ENCODE results near the gene CACFD1.

Gene CACFD1

DNA sequence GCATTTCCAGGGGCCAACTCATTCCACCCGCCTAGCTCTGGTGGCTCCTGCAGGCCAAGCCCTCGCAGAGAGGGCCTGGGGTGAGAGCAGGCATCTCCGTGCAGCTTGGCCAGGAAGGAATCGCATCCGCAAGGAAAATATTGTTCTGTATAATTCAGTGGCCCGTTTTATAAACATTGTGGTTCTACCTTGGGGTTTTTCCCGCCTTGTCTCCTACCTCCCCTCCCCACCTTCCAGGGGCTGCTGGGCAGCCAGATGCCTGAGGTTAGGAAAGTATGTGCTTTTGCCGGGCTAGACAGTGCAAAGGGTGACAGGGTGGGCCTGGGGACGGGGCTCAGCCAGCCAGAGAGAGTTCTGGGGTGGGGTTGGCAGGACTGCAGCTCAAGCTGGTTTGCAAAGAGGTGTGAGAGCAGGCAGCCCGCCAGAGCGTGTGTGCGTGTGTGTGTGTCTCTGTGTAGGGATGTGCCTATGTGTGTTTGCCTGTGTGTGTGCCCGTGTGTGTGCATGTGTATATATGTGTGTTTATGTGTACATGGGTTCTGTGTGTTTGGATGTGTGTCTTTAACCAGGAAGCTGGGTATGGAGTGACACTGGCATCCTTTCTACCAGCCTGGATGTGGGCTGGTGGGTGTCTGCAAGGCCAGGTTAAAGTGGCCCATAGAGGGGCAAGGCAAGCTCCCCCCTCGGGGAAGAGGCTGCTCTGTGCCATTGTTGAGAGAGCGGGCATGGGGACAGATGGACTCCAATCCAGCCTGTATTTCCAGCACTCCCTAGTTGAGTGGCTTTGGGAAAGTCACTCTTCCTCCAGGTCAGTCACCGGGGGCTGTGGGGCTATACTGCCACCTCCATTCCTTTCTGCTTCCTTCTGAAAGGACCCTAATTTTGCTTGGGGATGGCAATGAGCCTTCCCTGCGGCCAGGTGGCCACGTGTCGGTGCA lies 29.7 kb downstream of the CACFD1 start:
- no peaks in the 10 kb centered on the region for H3K27me3 ChIP-seq (replicated peaks; ENCODE audit: control insufficient read depth, insufficient read depth, low read length, poor library complexity, severe bottlenecking)
- no peak overlapping the region for H3K27ac ChIP-seq (ENCODE audit: insufficient read depth, low read length, poor library complexity, severe bottlenecking)
- DNase-seq: no peak

DNA sequence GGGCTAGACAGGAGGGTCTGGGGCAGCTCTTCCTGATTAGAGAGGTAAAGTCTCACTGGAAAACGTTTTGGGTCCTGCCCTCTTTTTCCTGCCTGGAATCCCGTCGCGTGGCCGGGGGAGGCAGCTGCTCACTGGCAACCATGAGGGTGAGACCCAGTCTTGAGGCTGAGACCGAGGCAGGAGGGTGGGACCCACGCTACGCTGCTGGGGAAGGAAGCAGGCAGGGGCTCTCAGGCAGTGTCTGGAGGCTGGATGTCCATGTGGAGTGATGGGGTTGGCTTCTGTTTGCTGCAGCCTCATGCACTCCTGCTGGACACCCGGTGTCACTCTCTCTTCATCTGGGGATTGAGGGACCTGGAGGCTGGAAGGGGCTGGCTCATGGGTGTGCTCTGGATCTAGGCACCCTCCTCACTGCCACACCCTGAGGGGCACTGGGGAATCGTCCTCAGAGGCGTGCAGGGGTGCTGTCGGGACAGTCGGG lies 30.5 kb downstream of the CACFD1 start:
- DNase-seq: no peak

More for the DNA sequence above, 29.7 kb downstream of the CACFD1 start:
- H3K4me3 ChIP-seq (ENCODE audit: insufficient read depth, low read depth, low read length, poor library complexity, severe bottlenecking): no peak overlapping the region
- no peaks in the 10 kb centered on the region for H3K9me3 ChIP-seq (ENCODE audit: control insufficient read depth, low read length)
- peaks cover 5% of the 10 kb centered on the region for H3K4me1 ChIP-seq (ENCODE audit: control insufficient read depth, insufficient read depth, low read length, poor library complexity, severe bottlenecking)
- no peaks in the 10 kb centered on the region for H3K36me3 ChIP-seq (ENCODE audit: control insufficient read depth, insufficient read depth, low read length)

DNA sequence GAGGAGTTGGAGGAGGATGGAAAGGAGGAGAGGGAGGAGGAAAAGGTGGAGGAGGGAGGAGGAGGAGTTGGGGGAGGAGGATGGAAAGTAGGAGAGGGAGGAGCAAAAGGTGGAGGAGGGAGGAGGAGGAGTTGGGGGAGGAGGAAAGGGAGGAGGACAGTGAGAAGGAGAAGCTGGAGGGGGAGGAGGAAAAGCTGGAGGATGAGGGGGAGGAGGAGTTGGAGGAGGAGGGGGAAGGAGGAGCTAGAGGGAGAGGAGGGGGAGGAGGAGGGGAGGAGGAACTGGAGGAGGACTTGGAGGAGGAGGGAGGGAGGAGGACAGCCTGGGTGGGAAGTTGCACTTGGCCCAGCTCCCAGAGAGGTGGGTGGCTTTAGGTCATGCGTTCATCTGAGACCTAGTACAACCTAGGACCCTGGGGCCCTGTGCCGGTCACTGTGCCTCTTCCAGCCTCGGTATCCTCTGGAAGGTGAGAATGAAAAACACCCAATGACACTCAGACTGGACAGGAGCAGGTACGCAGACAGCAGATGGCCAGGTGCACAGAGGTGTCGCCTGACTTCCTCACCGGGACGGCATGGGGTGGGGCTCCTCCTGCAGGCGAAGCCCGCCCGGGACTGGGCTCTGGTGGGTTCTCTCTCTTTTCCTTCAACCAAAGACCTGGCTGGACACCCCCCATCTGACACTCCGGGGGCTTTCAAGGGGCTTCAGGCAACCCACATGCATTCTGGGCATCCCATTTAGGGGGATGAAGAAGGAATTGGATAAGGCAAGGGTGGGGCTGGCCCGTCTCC lies 31.3 kb downstream of the CACFD1 start:
- H3K4me3 ChIP-seq (ENCODE audit: insufficient read depth, low read depth, low read length, poor library complexity, severe bottlenecking): no peak overlapping the region
- H3K9me3 ChIP-seq (ENCODE audit: control insufficient read depth, low read length): no peaks in the 10 kb centered on the region
- no peak for DNase-seq
- H3K27me3 ChIP-seq (replicated peaks; ENCODE audit: control insufficient read depth, insufficient read depth, low read length, poor library complexity, severe bottlenecking): no peaks in the 10 kb centered on the region
- no peaks in the 10 kb centered on the region for H3K36me3 ChIP-seq (ENCODE audit: control insufficient read depth, insufficient read depth, low read length)
- H3K4me1 ChIP-seq (ENCODE audit: control insufficient read depth, insufficient read depth, low read length, poor library complexity, severe bottlenecking): peaks cover 2% of the 10 kb centered on the region
- no peak overlapping the region for H3K27ac ChIP-seq (ENCODE audit: insufficient read depth, low read length, poor library complexity, severe bottlenecking)

More for the DNA sequence above, 30.5 kb downstream of the CACFD1 start:
- H3K4me1 ChIP-seq (ENCODE audit: control insufficient read depth, insufficient read depth, low read length, poor library complexity, severe bottlenecking): peaks cover 5% of the 10 kb centered on the region
- no peak overlapping the region for H3K27ac ChIP-seq (ENCODE audit: insufficient read depth, low read length, poor library complexity, severe bottlenecking)
- no peaks in the 10 kb centered on the region for H3K27me3 ChIP-seq (replicated peaks; ENCODE audit: control insufficient read depth, insufficient read depth, low read length, poor library complexity, severe bottlenecking)
- H3K9me3 ChIP-seq (ENCODE audit: control insufficient read depth, low read length): no peaks in the 10 kb centered on the region
- no peaks in the 10 kb centered on the region for H3K36me3 ChIP-seq (ENCODE audit: control insufficient read depth, insufficient read depth, low read length)
- H3K4me3 ChIP-seq (ENCODE audit: insufficient read depth, low read depth, low read length, poor library complexity, severe bottlenecking): no peak overlapping the region

- no peaks in the 10 kb centered on the region for H3K9me3 ChIP-seq (ENCODE audit: control insufficient read depth, low read length)
- no peaks in the 10 kb centered on the region for H3K36me3 ChIP-seq (ENCODE audit: control insufficient read depth, insufficient read depth, low read length)
- no peaks in the 10 kb centered on the region for H3K4me1 ChIP-seq (ENCODE audit: control insufficient read depth, insufficient read depth, low read length, poor library complexity, severe bottlenecking)
- H3K27ac ChIP-seq (ENCODE audit: insufficient read depth, low read length, poor library complexity, severe bottlenecking): no peak overlapping the region
- no peak for DNase-seq
- no peak overlapping the region for H3K4me3 ChIP-seq (ENCODE audit: insufficient read depth, low read depth, low read length, poor library complexity, severe bottlenecking)
- no peaks in the 10 kb centered on the region for H3K27me3 ChIP-seq (replicated peaks; ENCODE audit: control insufficient read depth, insufficient read depth, low read length, poor library complexity, severe bottlenecking)
These were observed 31.8 kb downstream of the CACFD1 start for GRCh38 chr9:133491656-133491925.

DNA sequence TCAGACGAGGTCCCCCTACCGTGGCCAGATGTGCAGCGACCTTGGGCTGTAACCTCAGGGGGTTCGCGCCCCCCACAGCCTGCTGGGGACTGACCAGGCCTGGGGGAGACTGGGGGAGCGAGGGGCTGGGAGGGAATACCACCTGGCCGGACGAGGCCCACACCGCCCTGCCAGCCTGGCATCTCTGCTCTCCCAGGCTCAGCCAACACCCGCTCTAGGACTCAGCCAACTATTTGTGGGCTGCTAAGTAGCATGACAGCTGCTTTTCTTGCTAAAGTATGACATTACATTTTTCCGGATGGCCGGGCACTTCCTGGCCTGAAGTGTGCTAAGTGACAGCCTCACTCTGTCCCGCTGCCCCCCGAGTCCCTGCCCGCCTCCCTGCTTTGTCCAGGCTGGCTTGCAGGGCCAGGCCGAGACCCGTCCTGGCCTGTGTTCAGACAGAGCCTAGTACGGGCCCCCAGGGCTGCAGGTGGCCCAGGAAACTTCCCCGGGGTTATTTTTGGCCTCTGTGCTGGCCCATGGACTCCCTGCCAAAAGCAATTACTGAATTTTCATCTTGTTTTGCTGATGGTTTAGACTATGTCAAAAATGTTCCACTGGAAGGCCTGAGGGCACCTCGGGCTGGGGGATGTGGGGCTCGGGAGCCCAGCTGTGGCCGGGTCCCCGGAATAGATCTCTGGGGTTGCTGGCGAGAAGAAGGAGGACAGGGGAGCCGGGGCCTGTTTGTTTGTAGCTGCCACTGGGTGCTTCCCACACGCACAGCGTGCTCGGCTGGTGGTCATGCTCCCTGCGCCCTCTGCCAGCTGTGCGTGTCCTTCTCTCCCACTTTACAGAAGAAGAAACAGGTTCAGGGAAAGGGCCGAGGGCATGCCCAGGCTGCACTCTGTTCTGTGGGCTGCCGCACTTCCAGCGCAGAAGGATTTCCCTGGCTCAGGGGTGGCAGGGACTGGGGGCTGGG lies 32.6 kb downstream of the CACFD1 start:
- Histone ChIP-seq H3K27ac (ENCODE audit: insufficient read depth, low read length, poor library complexity, severe bottlenecking) (no peak overlapping the region), H3K9me3 (ENCODE audit: control insufficient read depth, low read length) (no peaks in the 10 kb centered on the region), H3K36me3 (ENCODE audit: control insufficient read depth, insufficient read depth, low read length) (no peaks in the 10 kb centered on the region), H3K27me3 (replicated peaks; ENCODE audit: control insufficient read depth, insufficient read depth, low read length, poor library complexity, severe bottlenecking) (no peaks in the 10 kb centered on the region), H3K4me1 (ENCODE audit: control insufficient read depth, insufficient read depth, low read length, poor library complexity, severe bottlenecking) (no peaks in the 10 kb centered on the region), H3K4me3 (ENCODE audit: insufficient read depth, low read depth, low read length, poor library complexity, severe bottlenecking) (no peak overlapping the region)
- DNase-seq: no peak

GRCh38 chr9:133493428-133493827 lies 33.6 kb downstream of the CACFD1 start:
- Histone ChIP-seq H3K4me3 (ENCODE audit: insufficient read depth, low read depth, low read length, poor library complexity, severe bottlenecking) (no peak overlapping the region), H3K4me1 (ENCODE audit: control insufficient read depth, insufficient read depth, low read length, poor library complexity, severe bottlenecking) (no peaks in the 10 kb centered on the region), H3K27ac (ENCODE audit: insufficient read depth, low read length, poor library complexity, severe bottlenecking) (no peak overlapping the region), H3K36me3 (ENCODE audit: control insufficient read depth, insufficient read depth, low read length) (no peaks in the 10 kb centered on the region), H3K9me3 (ENCODE audit: control insufficient read depth, low read length) (no peaks in the 10 kb centered on the region), H3K27me3 (replicated peaks; ENCODE audit: control insufficient read depth, insufficient read depth, low read length, poor library complexity, severe bottlenecking) (no peaks in the 10 kb centered on the region)
- no peak for DNase-seq

- H3K27me3 ChIP-seq (replicated peaks; ENCODE audit: control insufficient read depth, insufficient read depth, low read length, poor library complexity, severe bottlenecking): no peaks in the 10 kb centered on the region
- H3K4me3 ChIP-seq (ENCODE audit: insufficient read depth, low read depth, low read length, poor library complexity, severe bottlenecking): no peak overlapping the region
- no peaks in the 10 kb centered on the region for H3K4me1 ChIP-seq (ENCODE audit: control insufficient read depth, insufficient read depth, low read length, poor library complexity, severe bottlenecking)
- H3K9me3 ChIP-seq (ENCODE audit: control insufficient read depth, low read length): no peaks in the 10 kb centered on the region
- DNase-seq: no peak
- no peaks in the 10 kb centered on the region for H3K36me3 ChIP-seq (ENCODE audit: control insufficient read depth, insufficient read depth, low read length)
- H3K27ac ChIP-seq (ENCODE audit: insufficient read depth, low read length, poor library complexity, severe bottlenecking): no peak overlapping the region
These were observed 34.2 kb downstream of the CACFD1 start for GRCh38 chr9:133493845-133494540.

DNA sequence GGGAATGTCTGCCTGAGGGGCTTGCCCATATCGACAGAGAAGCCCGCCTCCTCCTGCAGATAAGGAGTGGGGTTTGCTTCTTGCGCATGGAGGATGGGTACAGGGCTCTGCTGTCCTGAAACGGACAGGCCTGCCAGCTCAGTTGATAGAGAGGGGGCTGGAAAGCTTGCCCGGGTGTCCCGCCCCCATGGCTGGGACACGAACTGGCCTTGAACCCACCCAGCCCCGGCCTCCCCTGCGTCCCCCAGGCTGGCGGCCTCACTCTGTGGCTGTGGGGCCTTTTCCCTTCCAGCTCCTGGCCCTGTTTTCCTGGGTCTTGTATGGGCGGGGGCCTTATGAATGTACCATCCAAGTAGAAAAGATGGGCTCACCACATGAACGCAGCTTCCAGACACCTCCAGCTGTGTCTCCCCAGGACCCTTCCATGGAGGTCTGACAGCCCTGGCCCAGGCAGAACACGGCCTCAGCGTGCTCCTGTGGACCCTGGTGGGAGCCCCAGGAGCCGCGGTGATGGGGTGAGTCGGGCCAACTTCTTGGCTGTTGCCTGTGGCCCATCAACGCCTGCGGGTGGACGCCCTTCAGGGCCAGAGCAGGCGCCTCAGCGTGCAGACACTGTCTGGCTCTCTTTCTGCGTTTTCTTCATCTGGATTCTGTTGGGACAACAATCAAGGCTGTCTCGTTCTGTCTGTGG lies 35.0 kb downstream of the CACFD1 start:
- H3K36me3 ChIP-seq (ENCODE audit: control insufficient read depth, insufficient read depth, low read length): no peaks in the 10 kb centered on the region
- H3K27me3 ChIP-seq (replicated peaks; ENCODE audit: control insufficient read depth, insufficient read depth, low read length, poor library complexity, severe bottlenecking): no peaks in the 10 kb centered on the region
- DNase-seq: no peak
- H3K9me3 ChIP-seq (ENCODE audit: control insufficient read depth, low read length): no peaks in the 10 kb centered on the region
- no peak overlapping the region for H3K27ac ChIP-seq (ENCODE audit: insufficient read depth, low read length, poor library complexity, severe bottlenecking)
- H3K4me1 ChIP-seq (ENCODE audit: control insufficient read depth, insufficient read depth, low read length, poor library complexity, severe bottlenecking): no peaks in the 10 kb centered on the region
- H3K4me3 ChIP-seq (ENCODE audit: insufficient read depth, low read depth, low read length, poor library complexity, severe bottlenecking): no peak overlapping the region

Data from effector memory CD4-positive, alpha-beta T cell (primary cell).